ENCODE results near the gene YBX3.
A peak's percentile ranks its signal among the peaks of the same experiment; 100 is the strongest.
"Not testable (repeated sequence)": the region's sequence is repeated elsewhere in the genome, so short reads cannot be mapped to it uniquely, and the experiment has no call there.

Gene YBX3

GRCh38 chr12:10722905-10723746 is at the start of gene YBX3:
Gene YBX3 (minus strand): TSS chr12:10723323. CDS start chr12:10723111, 212 bp downstream.
- peaks cover 11% of the 10 kb centered on the region for H3K4me1 Mint-ChIP-seq
- H3K27me3 Mint-ChIP-seq, result peaks cover 31% of the 10 kb centered on the region
- no peaks in the 10 kb centered on the region for H3K9me3 Mint-ChIP-seq
- peak within 1 kb of the TSS; percentile 56 for H3K27ac Mint-ChIP-seq
- ATAC-seq, result peak; percentile 60
- no peaks in the 10 kb centered on the region for H3K36me3 Mint-ChIP-seq
- peak within 1 kb of the TSS; percentile 88 for H3K4me3 Mint-ChIP-seq

GRCh38 chr12:10771132-10771733 is 48.1 kb upstream of the YBX3 start:
- Mint-ChIP-seq H3K4me3 (no peak overlapping the region), H3K36me3 (no peaks in the 10 kb centered on the region), H3K4me1 (no peaks in the 10 kb centered on the region), H3K9me3 (no peaks in the 10 kb centered on the region), H3K27me3 (peaks cover 27% of the 10 kb centered on the region), H3K27ac (no peak overlapping the region)
- ATAC-seq, result no peak

GRCh38 chr12:10759657-10760056 is 36.5 kb upstream of the YBX3 start:
- no peak overlapping the region for H3K4me3 Mint-ChIP-seq
- H3K36me3 Mint-ChIP-seq, result peaks cover 6% of the 10 kb centered on the region
- peaks cover 6% of the 10 kb centered on the region for H3K9me3 Mint-ChIP-seq
- H3K27me3 Mint-ChIP-seq, result peaks cover 28% of the 10 kb centered on the region
- no peak for ATAC-seq
- H3K4me1 Mint-ChIP-seq, result no peaks in the 10 kb centered on the region
- H3K27ac Mint-ChIP-seq, result no peak overlapping the region

- Mint-ChIP-seq H3K27ac (no peak overlapping the region), H3K36me3 (peaks cover 6% of the 10 kb centered on the region), H3K4me3 (no peak overlapping the region), H3K4me1 (peaks cover 2% of the 10 kb centered on the region), H3K9me3 (peaks cover 6% of the 10 kb centered on the region), H3K27me3 (peaks cover 40% of the 10 kb centered on the region)
- ATAC-seq, result no peak
Observed at GRCh38 chr12:10756194-10756593, 33.1 kb upstream of the YBX3 start.

- no peak overlapping the region for H3K4me3 Mint-ChIP-seq
Observed at GRCh38 chr12:10753059-10753458, 29.9 kb upstream of the YBX3 start.

GRCh38 chr12:10750385-10750727 is 27.2 kb upstream of the YBX3 start:
- peaks cover 41% of the 10 kb centered on the region for H3K27me3 Mint-ChIP-seq
- H3K36me3 Mint-ChIP-seq, result no peaks in the 10 kb centered on the region
- no peaks in the 10 kb centered on the region for H3K9me3 Mint-ChIP-seq
- no peak overlapping the region for H3K27ac Mint-ChIP-seq
- ATAC-seq, result no peak
- H3K4me1 Mint-ChIP-seq, result peaks cover 9% of the 10 kb centered on the region
- H3K4me3 Mint-ChIP-seq, result no peak overlapping the region

More at GRCh38 chr12:10753059-10753458, 29.9 kb upstream of the YBX3 start:
- Mint-ChIP-seq H3K27ac (no peak overlapping the region), H3K9me3 (peaks cover 6% of the 10 kb centered on the region), H3K4me1 (peaks cover 9% of the 10 kb centered on the region), H3K27me3 (peaks cover 50% of the 10 kb centered on the region), H3K36me3 (peaks cover 6% of the 10 kb centered on the region)
- no peak for ATAC-seq

GRCh38 chr12:10749700-10750384 is 26.7 kb upstream of the YBX3 start:
- Mint-ChIP-seq H3K27me3 (peaks cover 37% of the 10 kb centered on the region), H3K9me3 (no peaks in the 10 kb centered on the region), H3K4me3 (peak overlapping the region; percentile 32), H3K4me1 (peaks cover 9% of the 10 kb centered on the region), H3K27ac (no peak overlapping the region), H3K36me3 (no peaks in the 10 kb centered on the region)
- ATAC-seq, result no peak

GRCh38 chr12:10747730-10748129 is 24.6 kb upstream of the YBX3 start:
- no peaks in the 10 kb centered on the region for H3K36me3 Mint-ChIP-seq
- peaks cover 28% of the 10 kb centered on the region for H3K27me3 Mint-ChIP-seq
- no peak overlapping the region for H3K27ac Mint-ChIP-seq
- peaks cover 9% of the 10 kb centered on the region for H3K4me1 Mint-ChIP-seq
- H3K9me3 Mint-ChIP-seq, result no peaks in the 10 kb centered on the region
- H3K4me3 Mint-ChIP-seq, result no peak overlapping the region
- no peak for ATAC-seq

GRCh38 chr12:10743420-10743819 is 20.3 kb upstream of the YBX3 start:
- not testable (repeated sequence) for ATAC-seq, H3K4me3 Mint-ChIP-seq, H3K9me3 Mint-ChIP-seq, H3K36me3 Mint-ChIP-seq, H3K27ac Mint-ChIP-seq, H3K27me3 Mint-ChIP-seq, H3K4me1 Mint-ChIP-seq

- ATAC-seq, result no peak
- H3K4me1 Mint-ChIP-seq, result no peaks in the 10 kb centered on the region
- no peaks in the 10 kb centered on the region for H3K36me3 Mint-ChIP-seq
- no peaks in the 10 kb centered on the region for H3K27me3 Mint-ChIP-seq
- H3K4me3 Mint-ChIP-seq, result no peak overlapping the region
- H3K9me3 Mint-ChIP-seq, result no peaks in the 10 kb centered on the region
- no peak overlapping the region for H3K27ac Mint-ChIP-seq
Observed at GRCh38 chr12:10741845-10742244, 18.7 kb upstream of the YBX3 start.

- no peak overlapping the region for H3K27ac Mint-ChIP-seq
Observed at GRCh38 chr12:10740182-10740581, 17.1 kb upstream of the YBX3 start.

GRCh38 chr12:10739157-10740118 is 16.3 kb upstream of the YBX3 start:
- Mint-ChIP-seq H3K36me3 (no peaks in the 10 kb centered on the region), H3K4me3 (no peak overlapping the region), H3K27ac (no peak overlapping the region), H3K4me1 (no peaks in the 10 kb centered on the region), H3K27me3 (no peaks in the 10 kb centered on the region), H3K9me3 (no peaks in the 10 kb centered on the region)
- ATAC-seq, result no peak

More at GRCh38 chr12:10740182-10740581, 17.1 kb upstream of the YBX3 start:
- H3K9me3 Mint-ChIP-seq, result no peaks in the 10 kb centered on the region
- H3K36me3 Mint-ChIP-seq, result no peaks in the 10 kb centered on the region
- ATAC-seq, result no peak
- no peaks in the 10 kb centered on the region for H3K4me1 Mint-ChIP-seq
- H3K27me3 Mint-ChIP-seq, result no peaks in the 10 kb centered on the region
- H3K4me3 Mint-ChIP-seq, result no peak overlapping the region

GRCh38 chr12:10737249-10737648 is 14.1 kb upstream of the YBX3 start:
- no peak overlapping the region for H3K4me3 Mint-ChIP-seq
- H3K4me1 Mint-ChIP-seq, result no peaks in the 10 kb centered on the region
- no peak overlapping the region for H3K27ac Mint-ChIP-seq
- H3K36me3 Mint-ChIP-seq, result no peaks in the 10 kb centered on the region
- peaks cover 11% of the 10 kb centered on the region for H3K27me3 Mint-ChIP-seq
- H3K9me3 Mint-ChIP-seq, result no peaks in the 10 kb centered on the region
- no peak for ATAC-seq

GRCh38 chr12:10736463-10736862 is 13.3 kb upstream of the YBX3 start:
- H3K27me3 Mint-ChIP-seq, result peaks cover 11% of the 10 kb centered on the region
- no peak overlapping the region for H3K27ac Mint-ChIP-seq
- H3K36me3 Mint-ChIP-seq, result no peaks in the 10 kb centered on the region
- ATAC-seq, result no peak
- H3K4me3 Mint-ChIP-seq, result no peak overlapping the region
- H3K4me1 Mint-ChIP-seq, result no peaks in the 10 kb centered on the region
- no peaks in the 10 kb centered on the region for H3K9me3 Mint-ChIP-seq

GRCh38 chr12:10735428-10735827 is 12.3 kb upstream of the YBX3 start:
- no peak overlapping the region for H3K27ac Mint-ChIP-seq
- H3K36me3 Mint-ChIP-seq, result no peaks in the 10 kb centered on the region
- H3K9me3 Mint-ChIP-seq, result no peaks in the 10 kb centered on the region
- H3K4me1 Mint-ChIP-seq, result no peaks in the 10 kb centered on the region
- H3K27me3 Mint-ChIP-seq, result peaks cover 11% of the 10 kb centered on the region
- ATAC-seq, result no peak
- H3K4me3 Mint-ChIP-seq, result no peak overlapping the region
